H9 (cell line): ENCODE data around the gene SNX11. TPM values are rescaled to one million over a fixed set of nuclear protein-coding genes. Genes with fewer than 3 reads are reported as not detected.

Experiments
- DNase-seq: peaks from one replicate; pipeline ENCODE4 v3.0.0-alpha.2; 2017
- H2AFZ ChIP-seq: one replicate; pipeline ENCODE4 v1.6.1; 2013; ENCODE audit warnings: mild to moderate bottlenecking, low read length, control low read depth, moderate library complexity
- H2AK5ac ChIP-seq: 2 replicates; pipeline ENCODE4 v1.6.1; 2013; ENCODE audit warnings: low read length, control low read depth, mixed read lengths; ENCODE audit not compliant: insufficient read length
- H2BK120ac ChIP-seq: one replicate; pipeline ENCODE4 v1.6.1; 2013; ENCODE audit warnings: low read depth, mild to moderate bottlenecking, low read length, control low read depth, inconsistent platforms; ENCODE audit not compliant: poor library complexity, severe bottlenecking
- H2BK12ac ChIP-seq: 2 replicates; pipeline ENCODE4 v1.6.1; 2013; ENCODE audit warnings: low read length, control low read depth, mixed read lengths, low read depth; ENCODE audit not compliant: insufficient read length
- H2BK15ac ChIP-seq: 2 replicates; pipeline ENCODE4 v1.6.1; 2013; ENCODE audit warnings: low read depth, low read length, control low read depth
- H2BK20ac ChIP-seq: one replicate; pipeline ENCODE4 v1.6.1; 2013; ENCODE audit warnings: low read depth, mild to moderate bottlenecking, low read length, control low read depth, inconsistent platforms; ENCODE audit not compliant: poor library complexity, severe bottlenecking
- H2BK5ac ChIP-seq: 2 replicates; pipeline ENCODE4 v1.6.1; 2013; ENCODE audit warnings: low read length, control low read depth, mixed read lengths; ENCODE audit not compliant: insufficient read length
- H3K14ac ChIP-seq: 2 replicates; pipeline ENCODE4 v1.6.1; 2013; ENCODE audit warnings: low read length, control low read depth; ENCODE audit not compliant: insufficient read depth
- H3K18ac ChIP-seq: 2 replicates; pipeline ENCODE4 v1.6.1; 2013; ENCODE audit warnings: low read depth, mild to moderate bottlenecking, mixed read lengths, low read length, control low read depth; ENCODE audit not compliant: insufficient read length
- H3K23ac ChIP-seq: 2 replicates; pipeline ENCODE4 v1.6.1; 2013; ENCODE audit warnings: low read length, control low read depth, mixed read lengths, low read depth; ENCODE audit not compliant: insufficient read length
- H3K23me2 ChIP-seq: 2 replicates; pipeline ENCODE4 v1.6.1; 2013; ENCODE audit warnings: low read depth, mild to moderate bottlenecking, mixed read lengths, low read length, control low read depth; ENCODE audit not compliant: insufficient read length, poor library complexity, severe bottlenecking
- H3K27ac ChIP-seq: 2 replicates; pipeline ENCODE4 v1.5.1; 2013; ENCODE audit warnings: low read length, control low read depth, mixed read lengths, low read depth; ENCODE audit not compliant: insufficient read length
- H3K27me3 ChIP-seq: 2 replicates; pipeline ENCODE4 v1.6.1; 2013; ENCODE audit warnings: low read length, control low read depth, inconsistent platforms; ENCODE audit not compliant: insufficient read depth
- H3K4ac ChIP-seq: 2 replicates; pipeline ENCODE4 v1.6.1; 2013; ENCODE audit warnings: low read depth, mild to moderate bottlenecking, control low read depth, inconsistent platforms, low read length, moderate library complexity
- H3K4me1 ChIP-seq: 2 replicates; pipeline ENCODE4 v1.6.1; 2013; ENCODE audit warnings: low read length, control low read depth, inconsistent platforms; ENCODE audit not compliant: insufficient read depth
- H3K4me2 ChIP-seq: 2 replicates; pipeline ENCODE4 v1.6.1; 2013; ENCODE audit warnings: low read length, control low read depth, mixed read lengths; ENCODE audit not compliant: insufficient read length, insufficient read depth
- H3K56ac ChIP-seq: 2 replicates; pipeline ENCODE4 v1.6.1; 2013; ENCODE audit warnings: low read depth, mild to moderate bottlenecking, mixed read lengths, low read length, control low read depth; ENCODE audit not compliant: insufficient read length
- H3K79me1 ChIP-seq: 2 replicates; pipeline ENCODE4 v1.6.1; 2013; ENCODE audit warnings: low read depth, mild to moderate bottlenecking, moderate library complexity, low read length, control low read depth, inconsistent platforms; ENCODE audit not compliant: insufficient read depth, poor library complexity, severe bottlenecking
- H3K79me2 ChIP-seq: 2 replicates; pipeline ENCODE4 v1.6.1; 2013; ENCODE audit warnings: low read length, control low read depth, inconsistent platforms; ENCODE audit not compliant: insufficient read depth
- H3K9ac ChIP-seq: 2 replicates; pipeline ENCODE4 v1.6.1; 2013; ENCODE audit warnings: low read length, control low read depth, mixed read lengths; ENCODE audit not compliant: insufficient read length; ENCODE audit errors: extremely low read depth
- H3K9me3 ChIP-seq: one replicate; pipeline ENCODE4 v1.6.1; 2013; ENCODE audit warnings: low read depth, low read length, inconsistent platforms; ENCODE audit not compliant: control insufficient read depth
- H3T11ph ChIP-seq: one replicate; pipeline ENCODE4 v1.6.1; 2013; ENCODE audit warnings: mild to moderate bottlenecking, low read length, control low read depth, inconsistent platforms
- H4K20me1 ChIP-seq: one replicate; pipeline ENCODE4 v1.6.1; 2013; ENCODE audit not compliant: control insufficient read depth, insufficient read length, insufficient read depth
- H4K5ac ChIP-seq: 2 replicates; pipeline ENCODE4 v1.6.1; 2013; ENCODE audit warnings: low read depth, mild to moderate bottlenecking, mixed read lengths, low read length, control low read depth; ENCODE audit not compliant: insufficient read length
- H4K8ac ChIP-seq: replicated peaks from 2 replicates; pipeline ENCODE4 v1.6.1; 2013; ENCODE audit warnings: low read length, control low read depth, mixed read lengths, low read depth; ENCODE audit not compliant: insufficient read length
- H4K91ac ChIP-seq: 2 replicates; pipeline ENCODE4 v1.6.1; 2013; ENCODE audit warnings: low read depth, mild to moderate bottlenecking, moderate library complexity, mixed read lengths, low read length, control low read depth; ENCODE audit not compliant: insufficient read length
- H3K27ac Mint-ChIP-seq, 3 experiments: 2 replicates in 2 of 3; 3 replicates in 1 of 3; pipeline ENCODE4 v1.8.0; 2020 to 2021; ENCODE audit warnings: mixed read lengths in 3 of 3, mild to moderate bottlenecking in 1 of 3, moderate library complexity in 1 of 3
- H3K27me3 Mint-ChIP-seq: 2 replicates; pipeline ENCODE4 v1.8.0; 2021; ENCODE audit warnings: low read depth, mild to moderate bottlenecking, moderate library complexity, mixed read lengths
- H3K36me3 Mint-ChIP-seq, 3 experiments: 2 replicates in 2 of 3; 3 replicates in 1 of 3; pipeline ENCODE4 v1.8.0; 2020 to 2021; ENCODE audit warnings: low read depth in 3 of 3, mixed read lengths in 3 of 3; ENCODE audit not compliant: insufficient read depth in 1 of 3
- H3K4me1 Mint-ChIP-seq, 2 experiments: 2 replicates each; pipeline ENCODE4 v1.8.0; 2020; ENCODE audit warnings: mixed read lengths in 2 of 2
- H3K4me3 Mint-ChIP-seq, 2 experiments: 2 replicates in 1 of 2; 3 replicates in 1 of 2; pipeline ENCODE4 v1.8.0; 2020 to 2021; ENCODE audit warnings: mild to moderate bottlenecking in 2 of 2, mixed read lengths in 2 of 2, moderate library complexity in 1 of 2
- H3K9me3 Mint-ChIP-seq, 2 experiments: 2 replicates in 1 of 2; 3 replicates in 1 of 2; pipeline ENCODE4 v1.8.0; 2020; ENCODE audit warnings: mild to moderate bottlenecking in 2 of 2, mixed read lengths in 2 of 2, moderate library complexity in 1 of 2
- WGBS: extraction: QIAGEN DNeasy Blood & Tissue Kit; methylation state at CpG from one replicate; pipeline ENCODE4 v1.1.7; 2013; ENCODE audit warnings: missing lambda C conversion rate, low lambda C conversion rate, mixed read lengths; ENCODE audit not compliant: insufficient read length; ENCODE audit errors: extremely low coverage; 5-methylcytosine and 5-hydroxymethylcytosine counted together
- total RNA-seq: library from RNA; stranded (reverse); gene quantifications from 2 replicates; pipeline ENCODE4 v1.2.1, GENCODE V29; 2021
- TF ChIP-seq, protein P1 (sequence below): fragments of 200-600 bp; sonication (generic); conservative IDR thresholded peaks from 3 replicates; pipeline ENCODE4 v1.8.0; 2021; ENCODE audit warnings: antibody characterized with exemption, mild to moderate bottlenecking

SNX11 gene
- total RNA-seq, 1 experiment from 2014 or later, result 20.0 TPM

DNA sequence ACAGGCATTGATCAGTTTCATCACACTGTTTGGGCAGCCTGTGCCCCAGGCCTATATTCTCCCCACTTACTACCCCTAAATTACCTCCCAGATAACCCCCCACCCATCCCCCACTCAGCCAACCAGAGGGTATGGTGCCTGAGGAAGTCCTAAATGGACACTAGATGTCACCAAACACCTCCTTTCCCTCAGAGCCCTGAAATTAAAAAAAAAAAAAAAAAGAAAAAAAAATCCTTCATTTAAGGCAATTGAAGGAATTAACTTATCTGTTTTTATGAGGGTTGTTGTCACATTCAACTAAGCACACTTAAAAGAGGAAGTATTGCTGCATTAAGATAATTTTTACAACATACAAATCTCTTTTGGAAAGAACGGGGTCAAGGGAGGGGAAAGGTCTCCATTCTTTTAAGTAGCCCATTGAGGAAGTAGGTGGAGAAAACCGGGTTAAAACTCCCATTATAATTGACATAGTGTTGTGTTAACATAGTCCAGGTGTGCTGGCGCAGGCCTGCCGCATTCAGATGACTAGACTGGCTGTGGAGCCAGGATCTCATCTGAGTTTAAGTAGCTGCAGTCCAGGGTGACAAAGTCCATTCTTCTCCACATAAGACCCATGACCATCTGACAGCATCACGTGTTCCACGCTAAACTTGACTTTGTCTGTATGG lies 46.3 kb downstream of the SNX11 start:
- Histone ChIP-seq H2BK12ac (no peak overlapping the region), H3K27ac (no peak overlapping the region), H3K18ac (no peak overlapping the region), H3K9me3 (no peaks in the 10 kb centered on the region), H2BK15ac (no peak overlapping the region), H2BK120ac (no peak overlapping the region), H4K91ac (no peak overlapping the region), H3T11ph (no peak overlapping the region), H2AK5ac (no peak overlapping the region), H4K20me1 (no peaks in the 10 kb centered on the region), H3K79me1 (no peaks in the 10 kb centered on the region), H2BK20ac (no peak overlapping the region), H3K23me2 (no peaks in the 10 kb centered on the region), H2BK5ac (no peak overlapping the region), H3K4ac (no peak overlapping the region), H3K4me2 (no peak overlapping the region), H3K23ac (no peak overlapping the region), H3K79me2 (no peaks in the 10 kb centered on the region), H4K8ac (no peak overlapping the region), H3K14ac (no peak overlapping the region), H3K27me3 (no peaks in the 10 kb centered on the region), H3K4me1 (no peaks in the 10 kb centered on the region; the same call in 1 of the 2 replicates), H3K56ac (no peak overlapping the region), H3K9ac (no peak overlapping the region), H4K5ac (no peak overlapping the region), H2AFZ (no peak overlapping the region)
- Mint-ChIP-seq H3K27me3 (peaks cover 31% of the 10 kb centered on the region), H3K9me3 (peaks cover 2% of the 10 kb centered on the region in 2 experiments; a peak in 2 of 5 replicates), H3K4me3 (no peak overlapping the region), H3K36me3 (no peaks in the 10 kb centered on the region; a peak in 1 of 7 replicates), H3K4me1 (peaks cover 40 to 42% of the 10 kb centered on the region in 2 experiments), H3K27ac (no peak overlapping the region)
- peak; percentile 68 for DNase-seq
- WGBS, result no CpG with 5 or more reads among the region's 6 CpGs
- TF ChIP-seq, protein P1, sequence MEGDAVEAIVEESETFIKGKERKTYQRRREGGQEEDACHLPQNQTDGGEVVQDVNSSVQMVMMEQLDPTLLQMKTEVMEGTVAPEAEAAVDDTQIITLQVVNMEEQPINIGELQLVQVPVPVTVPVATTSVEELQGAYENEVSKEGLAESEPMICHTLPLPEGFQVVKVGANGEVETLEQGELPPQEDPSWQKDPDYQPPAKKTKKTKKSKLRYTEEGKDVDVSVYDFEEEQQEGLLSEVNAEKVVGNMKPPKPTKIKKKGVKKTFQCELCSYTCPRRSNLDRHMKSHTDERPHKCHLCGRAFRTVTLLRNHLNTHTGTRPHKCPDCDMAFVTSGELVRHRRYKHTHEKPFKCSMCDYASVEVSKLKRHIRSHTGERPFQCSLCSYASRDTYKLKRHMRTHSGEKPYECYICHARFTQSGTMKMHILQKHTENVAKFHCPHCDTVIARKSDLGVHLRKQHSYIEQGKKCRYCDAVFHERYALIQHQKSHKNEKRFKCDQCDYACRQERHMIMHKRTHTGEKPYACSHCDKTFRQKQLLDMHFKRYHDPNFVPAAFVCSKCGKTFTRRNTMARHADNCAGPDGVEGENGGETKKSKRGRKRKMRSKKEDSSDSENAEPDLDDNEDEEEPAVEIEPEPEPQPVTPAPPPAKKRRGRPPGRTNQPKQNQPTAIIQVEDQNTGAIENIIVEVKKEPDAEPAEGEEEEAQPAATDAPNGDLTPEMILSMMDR, result peak; percentile 79
